Stomach (tissue), 9 donors: ENCODE measurements around the gene TACC3. TPM values are rescaled to one million over a fixed set of nuclear protein-coding genes. Genes with fewer than 3 reads are reported as not detected.
A peak's percentile ranks its signal among the peaks of the same experiment; 100 is the strongest.

Experiments used
- DNase-seq, 2 donors: peaks; one replicate each; pipeline versions ENCODE4 v3.0.0 to v3.0.0-alpha.2; 2013 to 2019
- H3K27ac ChIP-seq, 5 donors: fragments of 200-600 bp in 4 of 5; sonication (generic) in 4 of 5; one replicate each; pipeline ENCODE4 v1.5.1; 2013 to 2019; ENCODE audit warnings: mild to moderate bottlenecking in 1 of 5, moderate library complexity in 1 of 5
- H3K27me3 ChIP-seq, 3 donors: fragments of 200-600 bp; sonication (generic); one replicate each; pipeline ENCODE4 v1.5.1; 2017 to 2019; ENCODE audit warnings: mixed run types in 1 of 3
- H3K36me3 ChIP-seq, 4 donors: fragments of 200-600 bp; sonication (generic); 1 replicate in 3 of 4; 2 replicates in 1 of 4; pipeline ENCODE4 v1.5.1; 2016 to 2019
- H3K4me1 ChIP-seq, 4 donors: fragments of 200-600 bp; sonication (generic); one replicate each; pipeline ENCODE4 v1.5.1; 2016 to 2019
- H3K4me3 ChIP-seq, 4 donors: fragments of 200-600 bp; sonication (generic) in 3 of 4; one replicate each; pipeline ENCODE4 v1.5.1; 2016 to 2019; ENCODE audit warnings: mild to moderate bottlenecking in 1 of 4
- H3K9me3 ChIP-seq, 4 donors: fragments of 200-600 bp; sonication (generic); one replicate each; pipeline ENCODE4 v1.5.1; 2016 to 2019
- CTCF ChIP-seq, 7 experiments: fragments of 450-650 bp in 4 of 7; fragments of 200-600 bp in 3 of 7; sonication (generic) in 3 of 7; IDR thresholded peaks; one replicate each; pipeline ENCODE4 v1.5.1; 2016 to 2019; ENCODE audit warnings: antibody characterized with exemption in 7 of 7, control low read depth in 2 of 7, mild to moderate bottlenecking in 1 of 7
- EP300 ChIP-seq: sonication (generic); formaldehyde crosslinking; IDR thresholded peaks from one replicate; pipeline ENCODE4 v1.6.1; 2017; ENCODE audit warnings: antibody characterized with exemption
- POLR2A ChIP-seq, 4 donors: fragments of 450-650 bp; IDR thresholded peaks; one replicate each; pipeline ENCODE4 v1.6.1; 2016; ENCODE audit warnings: antibody characterized with exemption in 4 of 4, control low read depth in 2 of 4, mild to moderate bottlenecking in 1 of 4, moderate library complexity in 1 of 4
- POLR2AphosphoS5 ChIP-seq, 3 donors: sonication (generic); formaldehyde crosslinking; IDR thresholded peaks; one replicate each; pipeline ENCODE4 v1.6.1; 2016; ENCODE audit warnings: antibody characterized with exemption in 3 of 3
- WGBS, 5 donors: extraction: QIAGEN DNeasy Blood & Tissue Kit in 3 of 5; methylation state at CpG; one replicate each; pipeline versions ENCODE4 v1.1.5 to v1.1.7; 2013 to 2018; 5-methylcytosine and 5-hydroxymethylcytosine counted together
- intact Hi-C: fragments of 100-400 bp; cut with DNase I; formaldehyde crosslinking; loops from one replicate; pipeline ENCODE4 v1.15.1; 2023; ENCODE audit warnings: low total_unique reads
- polyA plus RNA-seq, 3 donors: library from polyadenylated mRNA; stranded (reverse); fragments of 200-250 nt; gene quantifications; one replicate each; pipeline ENCODE4 v1.2.3, GENCODE V29; 2013
- total RNA-seq, 5 donors: library from RNA; depleted of rRNA; stranded (reverse); fragments of >200 nt; gene quantifications; one replicate each; pipeline versions ENCODE4 v1.1.0 to v1.2.3, GENCODE V29; 2014 to 2016
- donor health status: healthy with polysubstance abuse.
- donor health status: Bipolar disorder and iron deficiency.
- donor health status: healthy.

TACC3 gene
- total and polyA plus RNA-seq, 8 donors, result 7.2 to 74.1 (median 24.8) TPM

- Histone ChIP-seq H3K36me3 (no peaks in the 10 kb centered on the region), H3K4me3 (peak overlapping the region; percentile 9 to 39 (median 28)), H3K9me3 (no peaks in the 10 kb centered on the region), H3K27me3 (peaks cover 0 to 66% (median 16%) of the 10 kb centered on the region in 3 donors), H3K4me1 (peaks cover 23 to 42% (median 32%) of the 10 kb centered on the region in 4 donors), H3K27ac (peak overlapping the region in 1 of 5 donors; percentile 43)
- no peak for DNase-seq
- TF ChIP-seq POLR2A (IDR thresholded peaks at IDR 0.05) (no peak), CTCF (IDR thresholded peaks at IDR 0.05) (no peak), EP300 (no peak), POLR2AphosphoS5 (IDR thresholded peaks at IDR 0.05) (no peak)
- intact Hi-C loops, result no loop called here
- WGBS, 5 donors, result 24 to 31% (median 29%) methylated on average over 15 to 31 of the region's 31 CpGs
Measured at GRCh38 chr4:1763070-1763549, 41.8 kb downstream of the TACC3 start.

- peak; percentile 37 to 86 for DNase-seq
- intact Hi-C loops, result no loop called here
- TF ChIP-seq POLR2A (IDR thresholded peaks at IDR 0.05), result no peak
- no peak for TF ChIP-seq EP300
- peak in 1 of 7 experiments; percentile 10 for TF ChIP-seq CTCF (IDR thresholded peaks at IDR 0.05)
- WGBS, 5 donors, result 0 to 10% (median 8%) methylated on average over 1 to 36 of the region's 36 CpGs
- H3K36me3 ChIP-seq, result no peaks in the 10 kb centered on the region
- peak overlapping the region in 1 of 5 donors; percentile 43 for H3K27ac ChIP-seq
- peaks cover 23 to 45% (median 36%) of the 10 kb centered on the region in 4 donors for H3K4me1 ChIP-seq
- H3K4me3 ChIP-seq, result peak overlapping the region; percentile 9 to 39 (median 28)
- peaks cover 0 to 71% (median 16%) of the 10 kb centered on the region in 3 donors for H3K27me3 ChIP-seq
- no peaks in the 10 kb centered on the region for H3K9me3 ChIP-seq
Measured at GRCh38 chr4:1763550-1764080, 42.3 kb downstream of the TACC3 start.

GRCh38 chr4:1764670-1765069 is 43.3 kb downstream of the TACC3 start:
- WGBS, 5 donors, result 89 to 96% (median 94%) methylated on average over 8 to 9 of the region's 9 CpGs
- no peak for DNase-seq
- H3K27me3 ChIP-seq, result peaks cover 0 to 81% (median 16%) of the 10 kb centered on the region in 3 donors
- H3K27ac ChIP-seq, result no peak overlapping the region
- no peaks in the 10 kb centered on the region for H3K9me3 ChIP-seq
- H3K36me3 ChIP-seq, result no peaks in the 10 kb centered on the region
- no peak overlapping the region for H3K4me3 ChIP-seq
- TF ChIP-seq EP300 (no peak), POLR2AphosphoS5 (IDR thresholded peaks at IDR 0.05) (no peak), POLR2A (IDR thresholded peaks at IDR 0.05) (no peak), CTCF (IDR thresholded peaks at IDR 0.05) (no peak)
- H3K4me1 ChIP-seq, result peaks cover 23 to 48% (median 37%) of the 10 kb centered on the region in 4 donors
- intact Hi-C loops, result no loop called here

GRCh38 chr4:1765409-1766072 is 44.2 kb downstream of the TACC3 start:
- peaks cover 23 to 48% (median 40%) of the 10 kb centered on the region in 4 donors for H3K4me1 ChIP-seq
- H3K4me3 ChIP-seq, result no peak overlapping the region
- WGBS, 5 donors, result 60 to 79% (median 71%) methylated on average over 8 to 10 of the region's 10 CpGs
- no peaks in the 10 kb centered on the region for H3K36me3 ChIP-seq
- TF ChIP-seq CTCF (IDR thresholded peaks at IDR 0.05) (no peak), POLR2A (IDR thresholded peaks at IDR 0.05) (no peak), EP300 (no peak), POLR2AphosphoS5 (IDR thresholded peaks at IDR 0.05) (no peak)
- no peak overlapping the region for H3K27ac ChIP-seq
- intact Hi-C loops, result no loop called here
- peaks cover 0 to 90% (median 16%) of the 10 kb centered on the region in 3 donors for H3K27me3 ChIP-seq
- no peaks in the 10 kb centered on the region for H3K9me3 ChIP-seq
- DNase-seq, result no peak
